Mesenchymal stem cell (in vitro differentiated cells and primary cell): ENCODE measurements around the gene MTCL1.

Experiments used
- DNase-seq: peaks from one replicate; pipeline ENCODE4 v3.0.0-alpha.2; 2013
- H2AFZ ChIP-seq: one replicate; pipeline ENCODE4 v1.6.1; 2013; ENCODE audit warnings: low read depth, mild to moderate bottlenecking, control low read depth, inconsistent platforms, low read length, moderate library complexity
- H2AK5ac ChIP-seq: 2 replicates; pipeline ENCODE4 v1.6.1; 2013; ENCODE audit warnings: low read length, moderate library complexity, mild to moderate bottlenecking, inconsistent platforms; ENCODE audit not compliant: severe bottlenecking
- H2BK120ac ChIP-seq: one replicate; pipeline ENCODE4 v1.6.1; 2013; ENCODE audit warnings: low read depth, mild to moderate bottlenecking, inconsistent platforms, low read length, moderate library complexity
- H2BK12ac ChIP-seq, 2 experiments: one replicate each; pipeline ENCODE4 v1.6.1; 2013; ENCODE audit warnings: inconsistent platforms in 2 of 2, low read length in 2 of 2, mild to moderate bottlenecking in 2 of 2, moderate library complexity in 2 of 2, control low read depth in 1 of 2
- H2BK15ac ChIP-seq: one replicate; pipeline ENCODE4 v1.6.1; 2013; ENCODE audit warnings: mild to moderate bottlenecking, low read depth, inconsistent platforms; ENCODE audit not compliant: poor library complexity, severe bottlenecking
- H2BK5ac ChIP-seq: 2 replicates; pipeline ENCODE4 v1.6.1; 2013; ENCODE audit warnings: low read depth, mild to moderate bottlenecking, low read length, control low read depth, inconsistent platforms; ENCODE audit not compliant: poor library complexity, severe bottlenecking
- H3K14ac ChIP-seq, 2 experiments: one replicate each; pipeline ENCODE4 v1.6.1; 2013; ENCODE audit warnings: inconsistent platforms in 2 of 2, low read length in 2 of 2, control low read depth in 1 of 2, mild to moderate bottlenecking in 1 of 2, moderate library complexity in 1 of 2
- H3K18ac ChIP-seq, 2 experiments: one replicate each; pipeline ENCODE4 v1.6.1; 2013; ENCODE audit warnings: inconsistent platforms in 2 of 2, low read length in 2 of 2, control low read depth in 1 of 2, low read depth in 1 of 2, mild to moderate bottlenecking in 1 of 2
- H3K23ac ChIP-seq, 2 experiments: one replicate each; pipeline ENCODE4 v1.6.1; 2013; ENCODE audit warnings: inconsistent platforms in 2 of 2, low read length in 2 of 2, mild to moderate bottlenecking in 2 of 2, moderate library complexity in 2 of 2, control low read depth in 1 of 2
- H3K27ac ChIP-seq: 2 replicates; pipeline ENCODE4 v1.5.1; 2013; ENCODE audit warnings: mild to moderate bottlenecking, moderate library complexity, low read length, control low read depth, inconsistent platforms; ENCODE audit not compliant: poor library complexity, severe bottlenecking
- H3K27me3 ChIP-seq, 2 experiments: 2 replicates each; pipeline versions ENCODE4 v1.6.1 to v1.7.0; 2013; ENCODE audit warnings: low read length in 2 of 2, mild to moderate bottlenecking in 2 of 2, moderate library complexity in 2 of 2, control low read depth in 1 of 2, inconsistent platforms in 1 of 2; ENCODE audit not compliant: control insufficient read depth in 1 of 2, insufficient read depth in 1 of 2
- H3K36me3 ChIP-seq, 2 experiments: 2 replicates each; pipeline versions ENCODE4 v1.6.1 to v1.7.0; 2013; ENCODE audit warnings: low read length in 2 of 2, control low read depth in 1 of 2, inconsistent platforms in 1 of 2, low read depth in 1 of 2, mild to moderate bottlenecking in 1 of 2; ENCODE audit not compliant: insufficient read depth in 2 of 2, control insufficient read depth in 1 of 2
- H3K4ac ChIP-seq, 2 experiments: one replicate each; pipeline ENCODE4 v1.6.1; 2013; ENCODE audit warnings: inconsistent platforms in 2 of 2, low read length in 2 of 2, mild to moderate bottlenecking in 2 of 2, moderate library complexity in 2 of 2, control low read depth in 1 of 2, low read depth in 1 of 2
- H3K4me1 ChIP-seq: 2 replicates; pipeline ENCODE4 v1.6.1; 2013; ENCODE audit warnings: low read depth, low read length, control low read depth; ENCODE audit not compliant: control insufficient read depth, insufficient read depth
- H3K4me2 ChIP-seq: 2 replicates; pipeline ENCODE4 v1.6.1; 2013; ENCODE audit warnings: low read length, mild to moderate bottlenecking, inconsistent platforms; ENCODE audit not compliant: poor library complexity, severe bottlenecking
- H3K4me3 ChIP-seq, 2 experiments: 2 replicates each; pipeline versions ENCODE4 v1.5.1 to v1.7.0; 2013; ENCODE audit warnings: low read length in 2 of 2, mild to moderate bottlenecking in 2 of 2, control low read depth in 1 of 2, low read depth in 1 of 2; ENCODE audit not compliant: insufficient read depth in 1 of 2
- H3K79me1 ChIP-seq: replicated peaks from 2 replicates; pipeline ENCODE4 v1.6.1; 2013; ENCODE audit warnings: mild to moderate bottlenecking, control low read depth, low read length, inconsistent platforms; ENCODE audit not compliant: poor library complexity, severe bottlenecking
- H3K9ac ChIP-seq: 2 replicates; pipeline ENCODE4 v1.7.0; 2013; ENCODE audit warnings: mild to moderate bottlenecking, low read length, moderate library complexity
- H3K9me3 ChIP-seq: 2 replicates; pipeline ENCODE4 v1.7.0; 2013; ENCODE audit warnings: mild to moderate bottlenecking, low read length; ENCODE audit not compliant: control insufficient read depth
- H4K8ac ChIP-seq: one replicate; pipeline ENCODE4 v1.6.1; 2013; ENCODE audit warnings: inconsistent platforms, mild to moderate bottlenecking, low read length, moderate library complexity
- H4K91ac ChIP-seq: one replicate; pipeline ENCODE4 v1.6.1; 2013; ENCODE audit warnings: mild to moderate bottlenecking, low read length, inconsistent platforms
- WGBS: methylation state at CpG from one replicate; pipeline ENCODE4 v1.1.7; 2013; ENCODE audit warnings: mixed read lengths; 5-methylcytosine and 5-hydroxymethylcytosine counted together

Gene MTCL1

GRCh38 chr18:8799001-8799400 is 93.6 kb downstream of the MTCL1 start:
- Histone ChIP-seq H3K9ac (peak overlapping the region; percentile 46), H3K14ac (no peak overlapping the region), H3K36me3 (peaks cover 12 to 89% of the 10 kb centered on the region in 2 experiments), H3K23ac (no peak overlapping the region), H4K91ac (no peak overlapping the region), H2AK5ac (peak overlapping the region; percentile 62), H3K9me3 (no peaks in the 10 kb centered on the region), H2AFZ (no peak overlapping the region), H2BK5ac (peak overlapping the region; percentile 20), H2BK120ac (no peak overlapping the region), H3K4ac (peak overlapping the region in 1 of 2 experiments; percentile 47), H2BK15ac (no peak overlapping the region), H4K8ac (no peak overlapping the region), H3K4me1 (peaks cover 40% of the 10 kb centered on the region), H3K27me3 (no peaks in the 10 kb centered on the region), H3K4me3 (no peak overlapping the region), H3K27ac (peak overlapping the region; percentile 99), H3K79me1 (peaks cover 4% of the 10 kb centered on the region), H2BK12ac (peak overlapping the region in 1 of 2 experiments; percentile 45), H3K4me2 (no peak overlapping the region), H3K18ac (peak overlapping the region; percentile 3 to 42)
- DNase-seq: peak; percentile 46
- 59% methylated on average over 11 of the region's 11 CpGs for WGBS

- Histone ChIP-seq H2BK15ac (peak overlapping the region; percentile 73), H2BK120ac (peak overlapping the region; percentile 83), H3K23ac (no peak overlapping the region), H3K9me3 (no peaks in the 10 kb centered on the region), H3K79me1 (peaks cover 4% of the 10 kb centered on the region), H2AFZ (no peak overlapping the region), H3K18ac (peak overlapping the region; percentile 65 to 92), H4K91ac (peak overlapping the region; percentile 88), H3K27ac (peak overlapping the region; percentile 99), H4K8ac (peak overlapping the region; percentile 58), H3K4ac (peak overlapping the region; percentile 56 to 58), H2AK5ac (peak overlapping the region; percentile 97), H3K4me1 (peaks cover 36% of the 10 kb centered on the region), H3K36me3 (peaks cover 12 to 91% of the 10 kb centered on the region in 2 experiments), H3K4me2 (no peak overlapping the region), H3K27me3 (no peaks in the 10 kb centered on the region), H3K14ac (peak overlapping the region in 1 of 2 experiments; percentile 49), H2BK5ac (peak overlapping the region; percentile 90), H3K9ac (peak overlapping the region; percentile 46), H2BK12ac (peak overlapping the region; percentile 34 to 94), H3K4me3 (peak overlapping the region in 1 of 2 experiments; percentile 14)
- 50% methylated on average over 29 of the region's 29 CpGs for WGBS
- no peak for DNase-seq
These were observed 94.5 kb downstream of the MTCL1 start for GRCh38 chr18:8799596-8800441.

GRCh38 chr18:8800445-8800844 is 95.1 kb downstream of the MTCL1 start:
- no peak overlapping the region for H3K23ac ChIP-seq
- H3K18ac ChIP-seq: peak overlapping the region in 1 of 2 experiments; percentile 65
- peak overlapping the region; percentile 99 for H3K27ac ChIP-seq
- peaks cover 33% of the 10 kb centered on the region for H3K4me1 ChIP-seq
- peak overlapping the region; percentile 46 for H3K9ac ChIP-seq
- peaks cover 12 to 95% of the 10 kb centered on the region in 2 experiments for H3K36me3 ChIP-seq
- H3K9me3 ChIP-seq: no peaks in the 10 kb centered on the region
- no peak overlapping the region for H3K14ac ChIP-seq
- peak overlapping the region; percentile 90 for H2BK5ac ChIP-seq
- H3K27me3 ChIP-seq: no peaks in the 10 kb centered on the region
- H3K79me1 ChIP-seq: peaks cover 4% of the 10 kb centered on the region
- H4K8ac ChIP-seq: peak overlapping the region; percentile 58
- H2BK15ac ChIP-seq: no peak overlapping the region
- H3K4me3 ChIP-seq: peak overlapping the region in 1 of 2 experiments; percentile 14
- H2AFZ ChIP-seq: no peak overlapping the region
- WGBS: under 1% methylated on average over 9 of the region's 9 CpGs
- no peak overlapping the region for H2BK12ac ChIP-seq
- H3K4ac ChIP-seq: peak overlapping the region in 1 of 2 experiments; percentile 58
- H3K4me2 ChIP-seq: no peak overlapping the region
- DNase-seq: peak; percentile 99
- peak overlapping the region; percentile 83 for H2BK120ac ChIP-seq
- H2AK5ac ChIP-seq: peak overlapping the region; percentile 97
- H4K91ac ChIP-seq: no peak overlapping the region

GRCh38 chr18:8800876-8801262 is 95.5 kb downstream of the MTCL1 start:
- 4% methylated on average over 4 of the region's 4 CpGs for WGBS
- no peaks in the 10 kb centered on the region for H3K27me3 ChIP-seq
- DNase-seq: no peak

More at GRCh38 chr18:8800876-8801262, 95.5 kb downstream of the MTCL1 start:
- H3K4me1 ChIP-seq: peaks cover 31% of the 10 kb centered on the region
- H2AFZ ChIP-seq: no peak overlapping the region
- H3K4me3 ChIP-seq: no peak overlapping the region
- H3K18ac ChIP-seq: peak overlapping the region; percentile 11 to 99
- peak overlapping the region; percentile 94 for H3K27ac ChIP-seq
- H2BK120ac ChIP-seq: peak overlapping the region; percentile 84
- peak overlapping the region in 1 of 2 experiments; percentile 89 for H3K4ac ChIP-seq
- peak overlapping the region; percentile 75 for H2BK5ac ChIP-seq
- H3K4me2 ChIP-seq: no peak overlapping the region
- H4K91ac ChIP-seq: peak overlapping the region; percentile 78
- no peak overlapping the region for H3K14ac ChIP-seq
- H2AK5ac ChIP-seq: peak overlapping the region; percentile 44
- H3K9ac ChIP-seq: peak overlapping the region; percentile 13
- H4K8ac ChIP-seq: peak overlapping the region; percentile 85
- peak overlapping the region; percentile 82 for H2BK15ac ChIP-seq
- no peak overlapping the region for H3K23ac ChIP-seq
- H3K79me1 ChIP-seq: peaks cover 4% of the 10 kb centered on the region
- H2BK12ac ChIP-seq: peak overlapping the region; percentile 3 to 45
- peaks cover 12 to 95% of the 10 kb centered on the region in 2 experiments for H3K36me3 ChIP-seq
- H3K9me3 ChIP-seq: no peaks in the 10 kb centered on the region
